ENCODE measurements around the gene DHX58.
"Not testable (repeated sequence)": the region's sequence is repeated elsewhere in the genome, so short reads cannot be mapped to it uniquely, and the experiment has no call there.

DHX58 gene

DNA sequence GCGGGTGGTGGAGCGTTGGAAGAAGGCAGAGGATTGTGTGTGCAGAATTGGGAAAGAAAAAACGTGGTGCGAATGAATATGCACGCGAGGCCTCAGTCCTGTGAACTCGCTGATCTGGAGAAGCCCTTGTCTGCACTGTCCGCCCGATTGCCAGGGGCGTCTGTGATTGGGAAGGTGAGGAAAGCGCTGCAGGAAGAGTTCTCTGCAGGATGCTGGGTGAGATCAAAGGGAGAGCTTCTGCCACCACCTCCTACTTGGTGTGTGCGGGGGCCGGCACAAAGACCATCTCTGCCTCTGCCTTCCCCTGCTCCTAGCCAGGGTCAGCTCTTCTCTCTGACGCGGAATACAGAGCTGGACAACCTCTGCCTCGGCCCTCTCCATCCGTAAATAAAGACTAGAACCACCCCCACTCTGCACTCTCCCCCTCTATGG, 43.1 kb upstream of the DHX58 start:
- H3K4me3 ChIP-seq (replicated peaks; ENCODE audit: insufficient read depth, low read length) = no peak overlapping the region
- DNase-seq (ENCODE audit: low read depth in 1 of 2, low spot score in 1 of 2) = no peak
- no peak for TF ChIP-seq CTCF (IDR thresholded peaks at IDR 0.05; ENCODE audit: insufficient read depth, low read length)
- no peak for TF ChIP-seq SPI1 (IDR thresholded peaks at IDR 0.05; ENCODE audit: borderline replicate concordance, low read depth)
- TF ChIP-seq GABPA (IDR thresholded peaks at IDR 0.05; ENCODE audit: low read depth) = no peak
- TF ChIP-seq POLR2AphosphoS5 (IDR thresholded peaks at IDR 0.05; ENCODE audit: low read depth) = no peak
- TF ChIP-seq, protein P1, sequence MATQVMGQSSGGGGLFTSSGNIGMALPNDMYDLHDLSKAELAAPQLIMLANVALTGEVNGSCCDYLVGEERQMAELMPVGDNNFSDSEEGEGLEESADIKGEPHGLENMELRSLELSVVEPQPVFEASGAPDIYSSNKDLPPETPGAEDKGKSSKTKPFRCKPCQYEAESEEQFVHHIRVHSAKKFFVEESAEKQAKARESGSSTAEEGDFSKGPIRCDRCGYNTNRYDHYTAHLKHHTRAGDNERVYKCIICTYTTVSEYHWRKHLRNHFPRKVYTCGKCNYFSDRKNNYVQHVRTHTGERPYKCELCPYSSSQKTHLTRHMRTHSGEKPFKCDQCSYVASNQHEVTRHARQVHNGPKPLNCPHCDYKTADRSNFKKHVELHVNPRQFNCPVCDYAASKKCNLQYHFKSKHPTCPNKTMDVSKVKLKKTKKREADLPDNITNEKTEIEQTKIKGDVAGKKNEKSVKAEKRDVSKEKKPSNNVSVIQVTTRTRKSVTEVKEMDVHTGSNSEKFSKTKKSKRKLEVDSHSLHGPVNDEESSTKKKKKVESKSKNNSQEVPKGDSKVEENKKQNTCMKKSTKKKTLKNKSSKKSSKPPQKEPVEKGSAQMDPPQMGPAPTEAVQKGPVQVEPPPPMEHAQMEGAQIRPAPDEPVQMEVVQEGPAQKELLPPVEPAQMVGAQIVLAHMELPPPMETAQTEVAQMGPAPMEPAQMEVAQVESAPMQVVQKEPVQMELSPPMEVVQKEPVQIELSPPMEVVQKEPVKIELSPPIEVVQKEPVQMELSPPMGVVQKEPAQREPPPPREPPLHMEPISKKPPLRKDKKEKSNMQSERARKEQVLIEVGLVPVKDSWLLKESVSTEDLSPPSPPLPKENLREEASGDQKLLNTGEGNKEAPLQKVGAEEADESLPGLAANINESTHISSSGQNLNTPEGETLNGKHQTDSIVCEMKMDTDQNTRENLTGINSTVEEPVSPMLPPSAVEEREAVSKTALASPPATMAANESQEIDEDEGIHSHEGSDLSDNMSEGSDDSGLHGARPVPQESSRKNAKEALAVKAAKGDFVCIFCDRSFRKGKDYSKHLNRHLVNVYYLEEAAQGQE (IDR thresholded peaks at IDR 0.05; ENCODE audit: insufficient replicate concordance, low read depth) = no peak
- no peaks in the 10 kb centered on the region for H3K27me3 ChIP-seq (ENCODE audit: insufficient read depth, poor library complexity, severe bottlenecking)
- H3K27ac ChIP-seq (replicated peaks) = peak overlapping the region; percentile 72

DNA sequence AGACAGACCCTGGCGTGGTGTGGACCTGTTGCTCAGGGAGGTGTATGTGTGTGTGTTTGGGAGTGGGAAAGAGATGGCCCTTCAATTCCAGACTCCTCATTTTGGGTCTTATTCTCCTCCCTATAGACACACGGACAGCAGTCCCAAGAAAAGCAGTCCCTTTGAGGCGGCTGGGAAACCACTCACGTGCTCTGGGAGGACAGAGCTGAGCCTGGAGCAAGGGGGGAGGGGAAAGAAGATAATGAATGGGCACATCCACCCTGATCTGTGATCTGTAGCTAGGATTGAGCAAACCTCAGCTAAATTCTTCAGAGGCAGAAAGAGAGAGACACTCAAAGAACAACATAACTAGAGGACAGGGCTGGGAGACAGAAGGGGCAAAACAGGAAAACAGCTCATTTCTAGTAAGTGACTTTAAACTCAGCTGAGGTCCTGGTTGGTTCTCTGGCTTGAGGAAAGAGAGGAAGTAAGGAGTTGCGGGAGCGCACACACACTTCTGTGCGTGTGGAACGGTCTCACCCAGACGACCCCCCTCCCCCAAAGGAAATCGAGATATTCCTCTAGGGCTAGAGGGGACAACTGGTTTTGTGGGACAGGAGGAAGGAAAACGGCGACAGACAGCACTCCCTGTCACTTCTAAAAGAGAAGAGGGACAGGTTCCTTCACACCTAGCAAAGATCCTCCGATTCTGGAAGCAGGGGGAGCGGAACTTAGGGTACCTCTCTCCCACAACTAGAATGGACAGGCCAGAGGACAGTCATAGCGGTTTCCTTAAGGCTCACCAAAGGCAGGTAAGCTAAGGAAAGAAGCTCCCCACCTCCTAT, 41.6 kb upstream of the DHX58 start:
- TF ChIP-seq SPI1 (IDR thresholded peaks at IDR 0.05; ENCODE audit: borderline replicate concordance, low read depth) = peak; percentile 82
- no peak; the same call in 1 of the 2 replicates for TF ChIP-seq POLR2AphosphoS5 (IDR thresholded peaks at IDR 0.05; ENCODE audit: low read depth)
- TF ChIP-seq GABPA (IDR thresholded peaks at IDR 0.05; ENCODE audit: low read depth) = no peak
- TF ChIP-seq, protein P1 (IDR thresholded peaks at IDR 0.05; ENCODE audit: insufficient replicate concordance, low read depth) = no peak
- no peak for TF ChIP-seq CTCF (IDR thresholded peaks at IDR 0.05; ENCODE audit: insufficient read depth, low read length)
- Histone ChIP-seq H3K27ac (replicated peaks) (peak overlapping the region; percentile 86), H3K4me3 (replicated peaks; ENCODE audit: insufficient read depth, low read length) (peak overlapping the region; percentile 85), H3K27me3 (ENCODE audit: insufficient read depth, poor library complexity, severe bottlenecking) (no peaks in the 10 kb centered on the region)
- peak; percentile 49 to 74 for DNase-seq (ENCODE audit: low read depth in 1 of 2, low spot score in 1 of 2)

- Histone ChIP-seq H3K27ac (replicated peaks) (no peak overlapping the region), H3K27me3 (ENCODE audit: insufficient read depth, poor library complexity, severe bottlenecking) (no peaks in the 10 kb centered on the region), H3K4me3 (replicated peaks; ENCODE audit: insufficient read depth, low read length) (no peak overlapping the region)
- TF ChIP-seq GABPA (IDR thresholded peaks at IDR 0.05; ENCODE audit: low read depth) = no peak
- no peak for TF ChIP-seq SPI1 (IDR thresholded peaks at IDR 0.05; ENCODE audit: borderline replicate concordance, low read depth)
- no peak for TF ChIP-seq POLR2AphosphoS5 (IDR thresholded peaks at IDR 0.05; ENCODE audit: low read depth)
- TF ChIP-seq, protein P1 (IDR thresholded peaks at IDR 0.05; ENCODE audit: insufficient replicate concordance, low read depth) = no peak
- no peak for TF ChIP-seq CTCF (IDR thresholded peaks at IDR 0.05; ENCODE audit: insufficient read depth, low read length)
- DNase-seq (ENCODE audit: low read depth in 1 of 2, low spot score in 1 of 2) = no peak
These were observed 34.5 kb upstream of the DHX58 start for GRCh38 chr17:42146911-42147607.

- not testable (repeated sequence) for DNase-seq (ENCODE audit: low read depth in 1 of 2, low spot score in 1 of 2); H3K4me3 ChIP-seq (replicated peaks; ENCODE audit: insufficient read depth, low read length); H3K27ac ChIP-seq (replicated peaks); H3K27me3 ChIP-seq (ENCODE audit: insufficient read depth, poor library complexity, severe bottlenecking)
These were observed 30.6 kb upstream of the DHX58 start for GRCh38 chr17:42143138-42143537.

Data from HL-60 (cell line).